GM18858 (cell line): ENCODE measurements around the gene HIBCH.

Source experiments
- ATAC-seq: cut with Tn5 transposase; IDR thresholded peaks from one replicate; pipeline ENCODE4 v1.9.1; 2021; ENCODE audit not compliant: unreplicated experiment

Gene HIBCH

DNA sequence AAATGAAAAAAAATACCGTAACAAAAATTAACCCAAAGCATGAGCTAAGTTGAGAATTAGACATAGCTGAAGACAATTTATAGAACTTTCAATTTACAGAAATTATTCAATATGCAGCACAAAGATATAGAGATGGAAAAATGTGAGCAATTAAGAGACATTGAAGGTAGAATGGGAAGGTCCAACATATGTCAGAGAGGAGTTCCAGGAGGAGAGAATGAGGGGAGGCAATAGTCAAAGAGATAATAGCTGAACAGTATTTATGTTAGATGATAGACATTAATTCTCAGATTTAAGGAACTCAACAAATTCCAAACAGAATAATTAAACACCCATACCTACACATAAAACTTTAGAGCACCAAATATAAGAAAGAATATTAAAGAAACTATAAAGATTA is 154.1 kb downstream of the HIBCH start:
- ATAC-seq, result no peak

DNA sequence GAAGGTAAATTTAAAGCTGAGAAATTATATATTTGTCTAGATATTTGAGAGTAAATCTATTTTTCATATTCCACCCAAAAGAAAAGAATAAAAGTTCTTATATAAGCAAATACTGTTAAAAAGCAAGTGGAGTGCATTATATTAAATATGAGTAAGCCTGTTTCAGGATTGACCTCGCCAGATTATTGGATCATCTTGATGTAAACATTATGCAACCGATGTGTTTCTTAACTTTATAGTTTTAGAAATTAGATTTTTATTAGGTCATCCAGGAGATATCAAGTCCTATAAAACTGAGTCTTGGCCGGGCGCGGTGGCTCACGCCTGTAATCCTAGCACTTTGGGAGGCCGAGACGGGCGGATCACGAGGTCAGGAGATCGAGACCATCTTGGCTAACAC is 156.8 kb downstream of the HIBCH start:
- ATAC-seq, result no peak

DNA sequence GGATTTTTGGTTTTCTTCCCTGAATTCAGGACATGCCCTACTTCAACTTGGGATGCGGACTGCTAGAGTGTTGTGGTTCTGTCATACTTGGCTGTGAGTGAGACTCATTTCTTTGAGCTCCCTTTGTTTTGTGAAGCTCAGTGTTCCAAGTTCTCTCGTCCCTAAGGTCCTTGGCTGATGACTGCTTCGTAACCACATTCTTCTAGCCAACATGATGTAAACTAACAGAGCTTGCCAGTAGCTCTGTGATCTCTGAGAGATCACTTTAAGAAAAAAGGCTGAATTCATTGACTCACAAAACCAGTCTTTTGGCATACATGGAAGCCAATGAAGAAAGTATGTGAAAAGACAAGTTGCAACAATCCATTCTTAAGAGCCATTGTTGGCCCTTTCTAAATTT is 160.2 kb downstream of the HIBCH start:
- no peak for ATAC-seq

DNA sequence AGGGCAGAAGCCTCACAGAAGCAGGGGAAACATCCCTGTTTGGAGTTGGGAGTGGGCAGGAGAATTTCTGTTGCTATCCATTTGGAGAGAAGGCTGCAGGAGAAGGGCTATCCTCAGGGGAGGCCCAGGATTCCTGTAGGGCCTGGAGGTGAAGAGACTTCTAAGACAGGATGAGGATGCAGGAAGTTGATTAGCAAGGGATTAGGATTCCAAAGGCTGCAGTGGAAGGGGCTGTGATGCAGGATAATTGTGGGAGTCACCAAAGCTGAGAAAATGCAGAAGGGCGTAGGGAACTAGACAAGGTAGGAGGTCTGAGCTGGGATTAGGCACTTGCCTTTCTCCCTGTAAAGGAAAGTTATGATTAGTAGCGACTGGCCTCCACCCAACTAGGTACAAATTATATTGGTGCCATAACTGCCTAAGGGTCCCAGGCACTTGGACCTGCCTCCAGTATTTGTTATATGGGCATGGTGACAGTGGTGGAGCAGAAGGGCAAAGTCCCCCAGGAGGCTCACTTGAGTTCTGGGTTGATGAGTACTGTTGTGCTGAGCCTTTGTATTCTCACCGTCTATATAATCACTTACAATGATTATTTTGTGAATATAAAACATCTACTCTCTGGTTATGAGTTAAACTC is 160.7 kb downstream of the HIBCH start:
- no peak for ATAC-seq

DNA sequence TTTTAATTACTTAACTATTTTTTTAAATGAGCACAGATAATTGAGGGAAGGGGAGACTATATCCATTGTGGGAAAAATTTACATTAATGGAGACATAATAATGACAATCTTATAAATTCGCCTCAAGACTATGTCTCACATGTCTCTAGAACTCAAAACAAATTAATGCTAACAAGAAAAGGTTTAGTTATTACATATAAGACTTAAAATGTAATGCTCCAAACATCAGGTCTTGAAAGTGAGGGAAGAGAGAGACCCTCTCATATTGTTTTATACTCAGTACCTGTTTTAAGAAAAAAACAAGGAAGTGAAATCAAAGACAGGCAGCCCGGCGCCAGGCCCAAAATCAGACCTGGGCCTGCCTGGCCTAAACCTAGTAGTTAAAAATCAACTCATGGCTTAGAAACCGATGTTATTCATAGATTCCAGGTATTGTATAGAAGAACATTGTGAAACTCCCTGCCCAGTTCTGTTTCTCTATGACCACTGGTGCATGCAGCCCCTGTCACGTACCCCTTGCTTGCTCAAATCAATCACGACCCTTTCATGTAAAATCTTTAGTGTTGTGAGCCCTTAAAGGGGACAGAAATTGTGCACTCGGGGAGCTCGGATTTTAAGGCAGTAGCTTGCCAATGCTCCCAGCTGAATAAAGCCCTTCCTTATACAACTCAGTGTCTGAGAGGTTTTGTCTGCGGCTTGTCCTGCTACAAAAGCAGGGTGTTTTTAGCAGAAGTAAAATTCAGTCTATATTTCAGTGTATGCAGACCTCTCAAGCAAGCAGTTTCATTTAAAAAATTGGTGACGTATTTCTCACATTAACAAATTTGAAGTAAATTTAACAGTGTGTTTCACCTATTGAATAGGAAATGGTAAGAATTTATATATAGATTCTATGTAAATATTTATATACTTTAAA is 161.8 kb downstream of the HIBCH start:
- peak; percentile 41 for ATAC-seq

DNA sequence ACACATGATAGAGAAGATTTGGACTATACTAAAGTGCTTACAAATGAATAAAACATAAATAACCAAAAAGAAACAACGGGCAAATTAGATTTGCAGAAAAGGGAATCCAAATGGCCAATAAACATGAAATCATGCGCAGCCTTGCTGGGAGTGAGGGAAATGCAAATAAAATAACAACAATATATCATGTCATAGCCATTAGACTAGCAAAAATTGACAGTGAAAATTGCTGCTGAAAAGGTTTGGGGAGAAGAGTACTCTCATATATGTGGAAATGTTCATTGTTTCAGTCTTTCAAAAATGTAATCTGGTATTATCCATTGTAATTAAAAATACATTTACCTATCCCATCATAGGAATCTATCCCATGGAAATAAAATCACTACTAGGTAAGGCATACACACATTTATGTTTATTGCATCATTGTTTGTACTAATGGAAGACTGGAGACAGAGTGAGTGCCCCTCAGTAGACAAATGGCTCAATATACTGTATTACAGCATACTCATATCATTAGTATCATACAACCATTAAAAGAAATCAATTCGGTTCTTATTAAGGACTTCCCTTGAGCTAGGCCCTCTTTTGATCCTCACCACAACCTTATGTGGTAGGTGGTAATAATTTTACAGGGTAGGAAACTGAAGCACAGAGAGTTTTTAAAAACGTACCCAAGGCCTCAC is 163.0 kb downstream of the HIBCH start:
- no peak for ATAC-seq
